HG02973 (cell line): ENCODE measurements around the gene ANKRD63.

Source experiments
- ATAC-seq: cut with Tn5 transposase; IDR thresholded peaks from one replicate; pipeline ENCODE4 v1.9.1; 2021; ENCODE audit warnings: moderate library complexity; ENCODE audit not compliant: unreplicated experiment

ANKRD63 gene

GRCh38 chr15:40280260-40281056 is 2.4 kb downstream of the ANKRD63 start:
- ATAC-seq, result no peak

GRCh38 chr15:40279437-40280141 is 3.3 kb downstream of the ANKRD63 start:
- ATAC-seq, result no peak

- ATAC-seq, result no peak
Measured at GRCh38 chr15:40278026-40278425, 4.8 kb downstream of the ANKRD63 start.

- ATAC-seq, result no peak
Measured at GRCh38 chr15:40277471-40277870, 5.4 kb downstream of the ANKRD63 start.

GRCh38 chr15:40276927-40277326 is 5.9 kb downstream of the ANKRD63 start:
- ATAC-seq, result no peak

- no peak for ATAC-seq
Measured at GRCh38 chr15:40275954-40276353, 6.9 kb downstream of the ANKRD63 start.

GRCh38 chr15:40275523-40275922 is 7.3 kb downstream of the ANKRD63 start:
- no peak for ATAC-seq

- no peak for ATAC-seq
Measured at GRCh38 chr15:40274350-40275274, 8.3 kb downstream of the ANKRD63 start.

- ATAC-seq, result no peak
Measured at GRCh38 chr15:40273428-40273827, 9.4 kb downstream of the ANKRD63 start.

GRCh38 chr15:40272485-40273056 is 10.3 kb downstream of the ANKRD63 start:
- no peak for ATAC-seq

GRCh38 chr15:40271685-40272484 is 11.0 kb downstream of the ANKRD63 start:
- ATAC-seq, result no peak

- no peak for ATAC-seq
Measured at GRCh38 chr15:40270246-40270995, 12.4 kb downstream of the ANKRD63 start.

- no peak for ATAC-seq
Measured at GRCh38 chr15:40269604-40270003, 13.3 kb downstream of the ANKRD63 start.

GRCh38 chr15:40267670-40268069 is 15.2 kb downstream of the ANKRD63 start:
- ATAC-seq, result no peak

GRCh38 chr15:40266828-40267304 is 16.0 kb downstream of the ANKRD63 start:
- no peak for ATAC-seq

- no peak for ATAC-seq
Measured at GRCh38 chr15:40265875-40266274, 17.0 kb downstream of the ANKRD63 start.

GRCh38 chr15:40265355-40265754 is 17.5 kb downstream of the ANKRD63 start:
- ATAC-seq, result no peak

GRCh38 chr15:40264321-40265153 is 18.3 kb downstream of the ANKRD63 start:
- no peak for ATAC-seq
